Measurements from ENCODE around the gene STAB1.

GRCh38 chr3:52479877-52480575 is 15.1 kb upstream of the STAB1 start:
- TF ChIP-seq, protein P1, sequence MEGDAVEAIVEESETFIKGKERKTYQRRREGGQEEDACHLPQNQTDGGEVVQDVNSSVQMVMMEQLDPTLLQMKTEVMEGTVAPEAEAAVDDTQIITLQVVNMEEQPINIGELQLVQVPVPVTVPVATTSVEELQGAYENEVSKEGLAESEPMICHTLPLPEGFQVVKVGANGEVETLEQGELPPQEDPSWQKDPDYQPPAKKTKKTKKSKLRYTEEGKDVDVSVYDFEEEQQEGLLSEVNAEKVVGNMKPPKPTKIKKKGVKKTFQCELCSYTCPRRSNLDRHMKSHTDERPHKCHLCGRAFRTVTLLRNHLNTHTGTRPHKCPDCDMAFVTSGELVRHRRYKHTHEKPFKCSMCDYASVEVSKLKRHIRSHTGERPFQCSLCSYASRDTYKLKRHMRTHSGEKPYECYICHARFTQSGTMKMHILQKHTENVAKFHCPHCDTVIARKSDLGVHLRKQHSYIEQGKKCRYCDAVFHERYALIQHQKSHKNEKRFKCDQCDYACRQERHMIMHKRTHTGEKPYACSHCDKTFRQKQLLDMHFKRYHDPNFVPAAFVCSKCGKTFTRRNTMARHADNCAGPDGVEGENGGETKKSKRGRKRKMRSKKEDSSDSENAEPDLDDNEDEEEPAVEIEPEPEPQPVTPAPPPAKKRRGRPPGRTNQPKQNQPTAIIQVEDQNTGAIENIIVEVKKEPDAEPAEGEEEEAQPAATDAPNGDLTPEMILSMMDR (IDR thresholded peaks at IDR 0.05), result no peak
- TF ChIP-seq POLR2A (IDR thresholded peaks at IDR 0.05), result no peak
